KMS-11 (cell line): ENCODE measurements around the gene SNRNP40.

Experiments used
- H2AFZ ChIP-seq: fragments of 200-600 bp; sonication (generic); 2 replicates; pipeline ENCODE4 v1.6.1; 2016; ENCODE audit warnings: antibody characterized with exemption, mixed run types, low read depth
- H3K27ac ChIP-seq: fragments of 200-600 bp; sonication (generic); 2 replicates; pipeline ENCODE4 v1.6.1; 2016; ENCODE audit warnings: mild to moderate bottlenecking, mixed run types
- H3K27me3 ChIP-seq: fragments of 200-600 bp; sonication (generic); 2 replicates; pipeline ENCODE4 v1.6.1; 2017; ENCODE audit warnings: mild to moderate bottlenecking, low read depth, mixed run types, moderate library complexity; ENCODE audit not compliant: insufficient read depth
- H3K36me3 ChIP-seq: fragments of 200-600 bp; sonication (generic); 2 replicates; pipeline ENCODE4 v1.6.1; 2017; ENCODE audit warnings: mild to moderate bottlenecking, mixed run types; ENCODE audit not compliant: insufficient read depth
- H3K4me1 ChIP-seq: fragments of 200-600 bp; sonication (generic); 2 replicates; pipeline ENCODE4 v1.6.1; 2016; ENCODE audit warnings: mild to moderate bottlenecking, low read depth, mixed run types; ENCODE audit not compliant: poor library complexity, severe bottlenecking
- H3K4me2 ChIP-seq: fragments of 200-600 bp; sonication (generic); 2 replicates; pipeline ENCODE4 v1.7.0; 2016; ENCODE audit warnings: mild to moderate bottlenecking, mixed run types
- H3K4me3 ChIP-seq: fragments of 200-600 bp; sonication (generic); IDR thresholded peaks from 2 replicates; pipeline ENCODE4 v1.6.1; 2017; ENCODE audit warnings: low read depth, low read length, mixed read lengths; ENCODE audit not compliant: insufficient read depth
- H3K79me2 ChIP-seq: fragments of 200-600 bp; sonication (generic); 2 replicates; pipeline ENCODE4 v1.6.1; 2016; ENCODE audit warnings: low read depth, mixed run types; ENCODE audit not compliant: insufficient read depth
- H3K9ac ChIP-seq: fragments of 200-600 bp; sonication (generic); 2 replicates; pipeline ENCODE4 v1.6.1; 2016; ENCODE audit warnings: mild to moderate bottlenecking, mixed run types
- H4K20me1 ChIP-seq: fragments of 200-600 bp; sonication (generic); 2 replicates; pipeline ENCODE4 v1.6.1; 2016; ENCODE audit warnings: mild to moderate bottlenecking, mixed run types; ENCODE audit not compliant: insufficient read depth
- CTCF ChIP-seq: fragments of 200-600 bp; sonication (generic); conservative IDR thresholded peaks from 2 replicates; pipeline ENCODE4 v1.6.1; 2017; ENCODE audit warnings: low read depth, mild to moderate bottlenecking, antibody characterized with exemption, low read length, moderate library complexity, mixed read lengths

The SNRNP40 gene

GRCh38 chr1:31238612-31238985 is 58.0 kb downstream of the SNRNP40 start:
- Histone ChIP-seq H3K9ac (no peak overlapping the region), H4K20me1 (no peaks in the 10 kb centered on the region), H3K4me3 (no peak overlapping the region), H3K4me2 (no peak overlapping the region), H3K4me1 (no peaks in the 10 kb centered on the region), H3K27ac (no peak overlapping the region), H3K27me3 (no peaks in the 10 kb centered on the region), H3K79me2 (no peaks in the 10 kb centered on the region), H2AFZ (no peak overlapping the region), H3K36me3 (no peaks in the 10 kb centered on the region)
- TF ChIP-seq CTCF: no peak

GRCh38 chr1:31234870-31235269 is 61.7 kb downstream of the SNRNP40 start:
- Histone ChIP-seq H3K4me2 (no peak overlapping the region), H3K27ac (no peak overlapping the region), H3K4me1 (no peaks in the 10 kb centered on the region), H3K79me2 (no peaks in the 10 kb centered on the region), H3K4me3 (no peak overlapping the region), H2AFZ (no peak overlapping the region), H4K20me1 (no peaks in the 10 kb centered on the region), H3K9ac (no peak overlapping the region), H3K27me3 (no peaks in the 10 kb centered on the region), H3K36me3 (no peaks in the 10 kb centered on the region)
- no peak for TF ChIP-seq CTCF

GRCh38 chr1:31234123-31234708 is 62.4 kb downstream of the SNRNP40 start:
- Histone ChIP-seq H3K4me1 (no peaks in the 10 kb centered on the region), H3K36me3 (no peaks in the 10 kb centered on the region), H3K4me2 (no peak overlapping the region), H3K27ac (no peak overlapping the region), H4K20me1 (no peaks in the 10 kb centered on the region), H3K9ac (no peak overlapping the region), H3K27me3 (no peaks in the 10 kb centered on the region), H3K4me3 (no peak overlapping the region), H2AFZ (no peak overlapping the region), H3K79me2 (no peaks in the 10 kb centered on the region)
- TF ChIP-seq CTCF: no peak

- Histone ChIP-seq H3K79me2 (no peaks in the 10 kb centered on the region), H2AFZ (no peak overlapping the region), H3K27ac (no peak overlapping the region), H3K4me1 (no peaks in the 10 kb centered on the region), H3K4me2 (no peak overlapping the region), H3K4me3 (no peak overlapping the region), H4K20me1 (no peaks in the 10 kb centered on the region), H3K9ac (no peak overlapping the region), H3K36me3 (no peaks in the 10 kb centered on the region), H3K27me3 (no peaks in the 10 kb centered on the region)
- TF ChIP-seq CTCF: no peak
Measured at GRCh38 chr1:31232689-31233088, 63.9 kb downstream of the SNRNP40 start.
